Fibroblast of pulmonary artery (primary cell): ENCODE measurements around the gene CAMKK1.

Experiments used
- DNase-seq: peaks from one replicate; pipeline ENCODE4 v3.0.0-alpha.2; 2010; ENCODE audit warnings: low read depth
- H3K4me3 ChIP-seq: replicated peaks from 2 replicates; pipeline ENCODE4 v1.5.1; 2011; ENCODE audit warnings: low read depth, mild to moderate bottlenecking, control low read depth, low read length, moderate library complexity
- TF ChIP-seq, protein P1 (sequence below): IDR thresholded peaks from 2 replicates; pipeline ENCODE4 v1.5.1; 2011; ENCODE audit warnings: mild to moderate bottlenecking, control low read depth, low read length, inconsistent platforms; ENCODE audit errors: missing control alignments

The CAMKK1 gene

GRCh38 chr17:3891626-3892094, 1.2 kb downstream of the CAMKK1 start:
- no peak for DNase-seq
- TF ChIP-seq, protein P1, sequence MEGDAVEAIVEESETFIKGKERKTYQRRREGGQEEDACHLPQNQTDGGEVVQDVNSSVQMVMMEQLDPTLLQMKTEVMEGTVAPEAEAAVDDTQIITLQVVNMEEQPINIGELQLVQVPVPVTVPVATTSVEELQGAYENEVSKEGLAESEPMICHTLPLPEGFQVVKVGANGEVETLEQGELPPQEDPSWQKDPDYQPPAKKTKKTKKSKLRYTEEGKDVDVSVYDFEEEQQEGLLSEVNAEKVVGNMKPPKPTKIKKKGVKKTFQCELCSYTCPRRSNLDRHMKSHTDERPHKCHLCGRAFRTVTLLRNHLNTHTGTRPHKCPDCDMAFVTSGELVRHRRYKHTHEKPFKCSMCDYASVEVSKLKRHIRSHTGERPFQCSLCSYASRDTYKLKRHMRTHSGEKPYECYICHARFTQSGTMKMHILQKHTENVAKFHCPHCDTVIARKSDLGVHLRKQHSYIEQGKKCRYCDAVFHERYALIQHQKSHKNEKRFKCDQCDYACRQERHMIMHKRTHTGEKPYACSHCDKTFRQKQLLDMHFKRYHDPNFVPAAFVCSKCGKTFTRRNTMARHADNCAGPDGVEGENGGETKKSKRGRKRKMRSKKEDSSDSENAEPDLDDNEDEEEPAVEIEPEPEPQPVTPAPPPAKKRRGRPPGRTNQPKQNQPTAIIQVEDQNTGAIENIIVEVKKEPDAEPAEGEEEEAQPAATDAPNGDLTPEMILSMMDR: no peak
- H3K4me3 ChIP-seq: peak overlapping the region; percentile 58

- no peak for DNase-seq
- no peak overlapping the region for H3K4me3 ChIP-seq
- TF ChIP-seq, protein P1: no peak
Measured at GRCh38 chr17:3890878-3891219, 2.0 kb downstream of the CAMKK1 start.

GRCh38 chr17:3890082-3890877, 2.6 kb downstream of the CAMKK1 start:
- no peak overlapping the region for H3K4me3 ChIP-seq
- DNase-seq: peak; percentile 90
- TF ChIP-seq, protein P1: no peak

DNA sequence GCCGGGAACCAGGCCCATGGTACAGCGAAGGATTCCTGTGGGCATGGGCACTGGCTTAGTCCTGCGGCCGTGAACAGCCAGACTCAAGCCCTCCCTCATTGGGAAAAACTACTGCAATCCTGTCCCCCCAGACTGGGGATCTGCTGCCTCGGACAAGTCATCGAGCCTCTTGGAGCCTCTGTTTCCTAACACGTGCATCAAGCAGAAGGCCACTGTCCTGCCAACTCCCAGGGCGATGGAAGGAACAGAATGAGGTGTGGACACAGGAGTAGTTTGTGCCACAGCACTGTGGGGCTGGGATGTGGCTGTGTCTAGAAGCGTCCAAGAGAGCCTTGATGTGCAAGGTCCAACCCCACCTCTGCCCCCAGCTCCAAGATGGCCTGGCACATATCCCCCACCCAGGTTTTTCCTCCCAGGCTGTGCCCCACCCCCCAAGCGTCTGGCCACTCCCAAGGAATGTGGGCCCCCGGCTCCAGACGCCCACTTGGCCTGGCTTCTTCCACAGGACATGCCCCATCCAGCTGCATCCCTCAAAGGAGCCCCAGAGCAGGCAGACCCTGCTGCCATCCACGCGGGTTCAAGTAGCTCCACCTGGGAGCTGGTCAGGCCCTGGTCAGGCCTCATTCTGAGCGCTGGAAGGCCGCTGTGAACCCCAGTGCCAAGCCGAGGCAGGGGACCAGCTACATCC, 3.4 kb downstream of the CAMKK1 start:
- H3K4me3 ChIP-seq: no peak overlapping the region
- DNase-seq: no peak
- TF ChIP-seq, protein P1: no peak

DNA sequence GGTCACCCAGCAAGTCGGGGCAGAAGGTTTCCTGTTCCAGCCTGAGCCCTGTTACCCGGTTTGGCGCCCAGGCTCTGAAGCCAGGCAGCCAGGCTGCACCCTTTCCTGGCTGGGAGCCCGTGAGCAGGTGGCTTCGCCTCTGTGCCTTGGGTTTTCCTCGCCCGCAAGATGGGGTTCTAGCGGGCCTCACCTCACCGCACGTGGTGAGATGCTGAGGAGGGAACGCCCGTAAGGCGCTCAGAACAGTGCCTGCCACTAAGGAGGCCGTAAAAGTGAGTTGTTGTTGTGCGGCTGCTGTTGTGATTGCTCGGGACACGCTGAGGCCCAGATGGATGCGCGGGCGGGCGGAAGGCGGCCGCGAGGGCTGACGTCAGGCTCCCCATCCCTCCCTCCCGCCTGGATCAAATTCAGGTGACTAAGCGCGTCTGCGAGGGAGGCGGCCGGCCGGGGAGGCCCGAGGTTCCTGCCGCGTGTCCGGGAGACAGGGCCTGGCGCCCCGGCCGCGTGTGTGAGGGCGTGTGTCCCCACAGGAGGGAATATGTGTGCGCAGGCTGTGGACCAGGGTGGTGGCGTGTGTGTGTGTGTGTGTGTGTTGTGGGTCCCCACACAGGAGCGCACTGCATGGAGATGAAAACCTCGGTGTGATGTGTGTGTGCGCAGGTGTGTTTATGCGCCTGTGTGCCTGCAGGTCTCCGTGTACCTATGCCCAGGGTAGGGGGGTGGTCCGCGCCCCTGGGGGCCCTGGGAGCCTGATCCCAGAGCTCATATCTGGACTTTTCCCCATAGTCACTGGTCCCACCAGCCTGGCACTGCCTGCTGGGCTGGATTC, 4.3 kb downstream of the CAMKK1 start:
- no peak overlapping the region for H3K4me3 ChIP-seq
- DNase-seq: peak; percentile 96
- TF ChIP-seq, protein P1: no peak

- no peak overlapping the region for H3K4me3 ChIP-seq
- DNase-seq: no peak
- TF ChIP-seq, protein P1: no peak
Measured at GRCh38 chr17:3887804-3888203, 5.0 kb downstream of the CAMKK1 start.
